ENCODE measurements around the gene ORMDL3.

ORMDL3 gene

GRCh38 chr17:39927101-39927928 is at the start of gene ORMDL3, which contains the start of gene LRRC3C:
Gene ORMDL3, minus strand, starts transcription at chr17:39927601. Its CDS starts 3,398 bp downstream, at chr17:39924203.
Gene LRRC3C, plus strand, starts transcription at chr17:39927732. Its CDS starts 13,792 bp downstream, at chr17:39941524.
- H3K79me2 ChIP-seq = peaks cover 17% of the 10 kb centered on the region
- no peaks in the 10 kb centered on the region for H3K9me3 ChIP-seq (ENCODE audit: control insufficient read depth, low read length)
- peak within 1 kb of the TSS; percentile 74 for H3K9ac ChIP-seq
- H3K4me3 ChIP-seq (ENCODE audit: low read depth, low read length) = peak within 1 kb of the TSS; percentile 92
- peaks cover 17% of the 10 kb centered on the region for H3K4me1 ChIP-seq
- peak within 1 kb of the TSS; percentile 93 for H2AFZ ChIP-seq
- no peaks in the 10 kb centered on the region for H3K27me3 ChIP-seq (ENCODE audit: control insufficient read depth, insufficient read depth, low read length)
- no peaks in the 10 kb centered on the region for H3K36me3 ChIP-seq (ENCODE audit: control insufficient read depth, insufficient read depth, low read length)
- peak within 1 kb of the TSS; percentile 84 for H3K27ac ChIP-seq
- TF ChIP-seq CTCF (IDR thresholded peaks at IDR 0.05) = no peak
- peak within 1 kb of the TSS; percentile 90 for H3K4me2 ChIP-seq (ENCODE audit: low read length)

- Histone ChIP-seq H3K4me3 (ENCODE audit: low read depth, low read length) (no peak overlapping the region), H3K36me3 (ENCODE audit: control insufficient read depth, insufficient read depth, low read length) (no peaks in the 10 kb centered on the region)
- no peak for TF ChIP-seq CTCF (IDR thresholded peaks at IDR 0.05)
Measured at GRCh38 chr17:39975801-39976200, 48.4 kb upstream of the ORMDL3 start.

GRCh38 chr17:39974433-39974832 is 47.0 kb upstream of the ORMDL3 start:
- TF ChIP-seq CTCF (IDR thresholded peaks at IDR 0.05) = no peak

More at GRCh38 chr17:39975801-39976200, 48.4 kb upstream of the ORMDL3 start:
- Histone ChIP-seq H3K9me3 (ENCODE audit: control insufficient read depth, low read length) (no peaks in the 10 kb centered on the region), H3K79me2 (no peaks in the 10 kb centered on the region), H3K27ac (no peak overlapping the region), H3K9ac (no peak overlapping the region), H2AFZ (peak overlapping the region; percentile 24), H3K4me2 (ENCODE audit: low read length) (no peak overlapping the region), H3K27me3 (ENCODE audit: control insufficient read depth, insufficient read depth, low read length) (no peaks in the 10 kb centered on the region), H3K4me1 (peaks cover 18% of the 10 kb centered on the region)

GRCh38 chr17:39973496-39973895 is 46.1 kb upstream of the ORMDL3 start:
- Histone ChIP-seq H3K27ac (no peak overlapping the region), H3K36me3 (ENCODE audit: control insufficient read depth, insufficient read depth, low read length) (no peaks in the 10 kb centered on the region), H3K9me3 (ENCODE audit: control insufficient read depth, low read length) (no peaks in the 10 kb centered on the region), H3K9ac (no peak overlapping the region), H3K79me2 (no peaks in the 10 kb centered on the region), H3K27me3 (ENCODE audit: control insufficient read depth, insufficient read depth, low read length) (no peaks in the 10 kb centered on the region), H3K4me2 (ENCODE audit: low read length) (no peak overlapping the region), H2AFZ (no peak overlapping the region), H3K4me1 (peaks cover 21% of the 10 kb centered on the region), H3K4me3 (ENCODE audit: low read depth, low read length) (no peak overlapping the region)
- no peak for TF ChIP-seq CTCF (IDR thresholded peaks at IDR 0.05)

More at GRCh38 chr17:39974433-39974832, 47.0 kb upstream of the ORMDL3 start:
- Histone ChIP-seq H3K4me1 (peaks cover 17% of the 10 kb centered on the region), H2AFZ (no peak overlapping the region), H3K9ac (no peak overlapping the region), H3K27ac (no peak overlapping the region), H3K27me3 (ENCODE audit: control insufficient read depth, insufficient read depth, low read length) (no peaks in the 10 kb centered on the region), H3K9me3 (ENCODE audit: control insufficient read depth, low read length) (no peaks in the 10 kb centered on the region), H3K36me3 (ENCODE audit: control insufficient read depth, insufficient read depth, low read length) (no peaks in the 10 kb centered on the region), H3K4me2 (ENCODE audit: low read length) (no peak overlapping the region), H3K4me3 (ENCODE audit: low read depth, low read length) (no peak overlapping the region), H3K79me2 (no peaks in the 10 kb centered on the region)
